Right lobe of liver (tissue), 6 donors: Measurements from ENCODE around the gene CACNA2D1. TPM values are rescaled to one million over a fixed set of nuclear protein-coding genes. Genes with fewer than 3 reads are reported as not detected.

Source experiments
- ATAC-seq, 4 donors: fragments of 200-7000 bp; cut with Tn5 transposase; one replicate each; pipeline ENCODE4 v1.9.1; 2020; ENCODE audit warnings: mild to moderate bottlenecking in 4 of 4, moderate library complexity in 4 of 4
- DNase-seq, 3 donors: peaks; one replicate each; pipeline ENCODE4 v3.0.0-alpha.2; 2020
- H3K27ac ChIP-seq, 3 donors: fragments of 200-600 bp; one replicate each; pipeline ENCODE4 v1.8.0; 2022
- H3K27me3 ChIP-seq, 2 donors: fragments of 200-600 bp; one replicate each; pipeline ENCODE4 v1.8.0; 2022
- H3K36me3 ChIP-seq, 4 donors: fragments of 200-600 bp; sonication (generic) in 1 of 4; one replicate each; pipeline versions ENCODE4 v1.5.1 to v1.8.0; 2017 to 2022; ENCODE audit warnings: control low read depth in 1 of 4
- H3K4me1 ChIP-seq, 4 donors: fragments of 200-600 bp; sonication (generic) in 1 of 4; one replicate each; pipeline versions ENCODE4 v1.5.1 to v1.8.0; 2017 to 2022; ENCODE audit warnings: control low read depth in 1 of 4
- H3K4me3 ChIP-seq, 3 donors: fragments of 200-600 bp; one replicate each; pipeline ENCODE4 v1.8.0; 2022
- H3K9me3 ChIP-seq, 4 donors: fragments of 200-600 bp; sonication (generic) in 1 of 4; one replicate each; pipeline versions ENCODE4 v1.5.1 to v1.8.0; 2017 to 2022; ENCODE audit warnings: control low read depth in 1 of 4
- CTCF ChIP-seq, 4 donors: fragments of 200-600 bp in 3 of 4; fragments of 450-650 bp in 1 of 4; IDR thresholded peaks; one replicate each; pipeline versions ENCODE4 v1.5.1 to v1.8.0; 2016 to 2022; ENCODE audit warnings: antibody characterized with exemption in 4 of 4, mild to moderate bottlenecking in 2 of 4
- POLR2A ChIP-seq: fragments of 450-650 bp; IDR thresholded peaks from one replicate; pipeline ENCODE4 v1.6.1; 2017; ENCODE audit warnings: antibody characterized with exemption, mild to moderate bottlenecking
- WGBS: methylation state at CpG from one replicate; pipeline ENCODE4 v1.1.6; 2018; ENCODE audit warnings: low coverage, low lambda C conversion rate; ENCODE audit not compliant: insufficient coverage; ENCODE audit errors: missing lambda C conversion rate; 5-methylcytosine and 5-hydroxymethylcytosine counted together
- intact Hi-C, 2 donors: fragments of 100-400 bp; cut with DNase I; formaldehyde crosslinking; loops; one replicate each; pipeline versions ENCODE4 v1.11.2 to v1.14.1; 2022
- total RNA-seq, 6 experiments: library from RNA; depleted of rRNA in 2 of 6; stranded (reverse); fragments of >200 nt in 2 of 6; fragmentation: NEBNext Ultra II Directional in 3 of 6; extraction: Animal tissue kit (Norgen Biotek cat#: 25700) in 3 of 6; gene quantifications; one replicate each; pipeline versions ENCODE4 v1.1.0 to v1.2.4, GENCODE V29; 2016 to 2023
- donor health status: DM: no; HTN: yes; CAD: no.
- donor health status: DM: no; HTN: no; CAD: no.
- donor health status: DM: no; HTN: no; CAD: no.
- donor health status: DM: no; HTN: yes; CAD: no.
- donor health status: DM: no; HTN: yes; CAD: no.

Gene CACNA2D1
- total RNA-seq, 6 experiments from 2014 or later, result 1.3 to 6.0 (median 2.2) TPM

GRCh38 chr7:82345886-82346285 lies 97.7 kb downstream of the CACNA2D1 start:
- Histone ChIP-seq H3K4me1 (no peaks in the 10 kb centered on the region), H3K9me3 (no peaks in the 10 kb centered on the region), H3K36me3 (no peaks in the 10 kb centered on the region), H3K27me3 (no peaks in the 10 kb centered on the region), H3K4me3 (no peak overlapping the region), H3K27ac (no peak overlapping the region)
- TF ChIP-seq POLR2A (no peak), CTCF (IDR thresholded peaks at IDR 0.05) (no peak)
- DNase-seq, result no peak
- intact Hi-C loops, result no loop called here
- ATAC-seq, result no peak

GRCh38 chr7:82343716-82344115 lies 99.9 kb downstream of the CACNA2D1 start:
- Histone ChIP-seq H3K36me3 (no peaks in the 10 kb centered on the region), H3K27ac (no peak overlapping the region), H3K4me1 (no peaks in the 10 kb centered on the region), H3K27me3 (no peaks in the 10 kb centered on the region), H3K9me3 (no peaks in the 10 kb centered on the region), H3K4me3 (no peak overlapping the region)
- no peak for TF ChIP-seq CTCF (IDR thresholded peaks at IDR 0.05)
- no peak for TF ChIP-seq POLR2A
- 17% methylated on average over 1 of the region's 1 CpG for WGBS
- ATAC-seq, result no peak
- DNase-seq, result no peak
- intact Hi-C loops, result no loop called here

DNA sequence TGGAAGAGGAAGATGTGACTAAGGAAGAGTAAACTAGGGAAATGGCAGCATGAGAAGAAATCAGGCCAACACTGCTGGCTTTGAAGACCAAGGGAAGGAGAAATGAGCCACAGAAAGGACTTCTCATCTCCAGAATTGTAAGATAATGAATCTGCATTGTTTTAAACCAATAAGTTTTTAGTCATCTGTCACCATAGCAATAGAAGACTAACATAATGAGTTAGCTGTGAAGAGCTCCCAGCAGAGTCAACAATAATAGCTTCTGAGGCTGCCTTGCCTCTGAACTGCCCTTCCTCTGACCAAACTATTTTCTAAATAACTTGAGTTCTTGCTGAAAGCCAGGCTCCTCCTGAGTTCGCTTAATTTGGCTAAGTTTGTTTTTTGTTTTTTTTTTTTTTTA lies 103.6 kb downstream of the CACNA2D1 start:
- ATAC-seq (no peak), DNase-seq (no peak)
- no peak for TF ChIP-seq POLR2A
- TF ChIP-seq CTCF (IDR thresholded peaks at IDR 0.05), result no peak
- Histone ChIP-seq H3K4me1 (no peaks in the 10 kb centered on the region), H3K27me3 (no peaks in the 10 kb centered on the region), H3K27ac (no peak overlapping the region), H3K4me3 (no peak overlapping the region), H3K9me3 (no peaks in the 10 kb centered on the region), H3K36me3 (no peaks in the 10 kb centered on the region)
- intact Hi-C loops, result no loop called here
- 86% methylated on average over 1 of the region's 1 CpG for WGBS

- ATAC-seq (no peak), DNase-seq (no peak)
- H3K9me3 ChIP-seq, result no peaks in the 10 kb centered on the region
- intact Hi-C loops, result no loop called here
- H3K4me1 ChIP-seq, result no peaks in the 10 kb centered on the region
- H3K4me3 ChIP-seq, result no peak overlapping the region
- WGBS, result 83% methylated on average over 1 of the region's 1 CpG
- H3K27me3 ChIP-seq, result no peaks in the 10 kb centered on the region
- H3K27ac ChIP-seq, result no peak overlapping the region
- no peaks in the 10 kb centered on the region for H3K36me3 ChIP-seq
- TF ChIP-seq CTCF (IDR thresholded peaks at IDR 0.05) (no peak), POLR2A (no peak)
These were observed 107.7 kb downstream of the CACNA2D1 start for GRCh38 chr7:82335927-82336326.

DNA sequence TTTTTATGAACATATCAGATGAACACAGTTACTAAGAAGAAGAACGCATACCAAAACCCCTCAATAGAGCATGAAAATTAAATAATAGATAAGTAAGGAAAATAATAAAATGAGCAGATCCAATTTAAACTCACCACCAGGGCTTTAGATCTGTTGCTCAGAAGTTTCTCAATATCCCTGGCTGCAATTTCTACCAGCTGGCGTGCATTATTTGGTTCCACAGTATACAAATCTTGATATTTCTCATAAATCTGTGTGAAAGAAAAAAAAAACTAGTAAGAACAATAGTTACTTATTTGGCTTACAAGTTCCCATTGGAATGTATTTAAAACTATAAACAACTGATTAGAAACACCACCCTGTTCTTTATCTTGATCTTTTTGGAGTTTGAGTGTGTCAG lies 108.6 kb downstream of the CACNA2D1 start:
- Histone ChIP-seq H3K27me3 (no peaks in the 10 kb centered on the region), H3K4me3 (no peak overlapping the region), H3K27ac (no peak overlapping the region), H3K36me3 (no peaks in the 10 kb centered on the region), H3K9me3 (no peaks in the 10 kb centered on the region), H3K4me1 (no peaks in the 10 kb centered on the region)
- intact Hi-C loops, result no loop called here
- TF ChIP-seq POLR2A, result no peak
- TF ChIP-seq CTCF (IDR thresholded peaks at IDR 0.05), result no peak
- ATAC-seq, result no peak
- DNase-seq, result no peak
- WGBS, result 50% methylated on average over 2 of the region's 2 CpGs
